NCI-H2196 treated with DMSO at 0.1 percent for 48 hours (cell line): ENCODE measurements around the gene MAMDC2.

Experiments used
- DNase-seq: peaks from one replicate; lab custom pipeline; 2025; ENCODE audit not compliant: unreplicated experiment; lab: John Stamatoyannopoulos, UW

MAMDC2 gene

DNA sequence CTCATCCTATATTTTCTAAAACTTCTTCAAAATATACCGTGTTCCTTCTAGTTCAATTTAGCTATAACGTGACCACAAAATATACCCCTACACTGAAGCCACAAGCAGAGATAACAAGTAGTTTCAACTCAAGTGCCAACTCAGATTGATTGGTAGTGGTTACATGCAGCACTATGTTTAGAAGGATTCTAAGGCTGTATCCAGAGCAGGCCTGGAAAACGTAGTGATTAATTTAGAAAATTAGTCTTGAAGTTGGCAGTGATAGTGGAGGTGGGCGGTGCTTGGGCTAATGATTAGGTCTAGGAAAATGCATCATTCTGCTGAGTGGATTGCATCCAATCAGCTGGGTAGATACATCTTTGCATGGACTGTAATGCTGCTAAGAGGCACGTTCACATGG is 61.5 kb downstream of the MAMDC2 start:
- DNase-seq, result no peak

DNA sequence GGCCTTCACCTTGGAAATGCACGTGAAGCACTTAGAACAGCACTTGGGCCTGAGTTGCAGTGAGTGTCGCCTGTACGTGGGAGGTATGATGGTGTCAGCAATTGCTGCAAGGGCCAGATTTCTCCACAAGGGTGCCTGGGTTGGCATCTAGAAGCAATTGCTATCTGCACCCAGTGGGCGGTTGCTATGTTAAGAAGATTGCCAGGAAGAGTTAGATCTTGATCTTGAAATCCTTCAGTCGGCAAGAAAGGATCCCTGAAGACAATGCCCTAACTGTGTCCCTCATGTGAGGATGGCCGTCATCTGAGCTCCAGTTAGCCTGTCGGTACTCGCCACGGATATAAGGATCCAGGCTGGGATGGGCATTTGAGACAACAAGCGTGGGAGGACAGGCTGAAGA is 62.9 kb downstream of the MAMDC2 start:
- DNase-seq, result no peak

DNA sequence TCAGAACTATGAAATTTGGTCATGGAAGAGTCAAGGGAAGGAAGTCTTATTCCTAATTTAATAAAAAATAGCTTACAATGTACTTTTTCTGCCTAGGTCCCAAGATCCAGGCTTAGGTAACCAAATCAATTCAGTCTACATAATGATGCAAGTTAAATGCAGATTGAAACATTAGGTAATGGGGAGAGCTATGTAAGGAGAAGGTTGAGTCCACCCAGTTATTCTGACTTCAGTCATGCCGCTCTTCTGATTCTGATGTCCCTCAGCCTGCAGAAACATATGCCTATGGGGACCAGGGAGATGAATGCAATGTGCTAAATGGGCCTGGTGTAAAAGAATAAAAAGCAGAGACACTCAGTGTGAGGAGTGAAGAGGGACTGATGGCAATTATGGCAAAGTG is 63.9 kb downstream of the MAMDC2 start:
- no peak for DNase-seq

DNA sequence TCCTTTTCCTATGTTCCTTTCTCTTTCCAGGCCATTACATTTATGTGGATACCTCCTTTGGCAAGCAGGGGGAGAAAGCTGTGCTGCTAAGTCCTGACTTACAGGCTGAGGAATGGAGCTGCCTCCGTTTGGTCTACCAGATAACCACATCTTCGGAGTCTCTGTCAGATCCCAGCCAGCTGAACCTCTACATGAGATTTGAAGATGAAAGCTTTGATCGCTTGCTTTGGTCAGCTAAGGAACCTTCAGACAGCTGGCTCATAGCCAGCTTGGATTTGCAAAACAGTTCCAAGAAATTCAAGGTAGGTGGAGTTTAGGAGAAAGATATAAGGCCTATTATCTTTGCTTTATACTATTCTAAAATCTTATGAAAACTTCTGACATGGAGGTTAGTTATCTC is 64.5 kb downstream of the MAMDC2 start:
- DNase-seq, result no peak

DNA sequence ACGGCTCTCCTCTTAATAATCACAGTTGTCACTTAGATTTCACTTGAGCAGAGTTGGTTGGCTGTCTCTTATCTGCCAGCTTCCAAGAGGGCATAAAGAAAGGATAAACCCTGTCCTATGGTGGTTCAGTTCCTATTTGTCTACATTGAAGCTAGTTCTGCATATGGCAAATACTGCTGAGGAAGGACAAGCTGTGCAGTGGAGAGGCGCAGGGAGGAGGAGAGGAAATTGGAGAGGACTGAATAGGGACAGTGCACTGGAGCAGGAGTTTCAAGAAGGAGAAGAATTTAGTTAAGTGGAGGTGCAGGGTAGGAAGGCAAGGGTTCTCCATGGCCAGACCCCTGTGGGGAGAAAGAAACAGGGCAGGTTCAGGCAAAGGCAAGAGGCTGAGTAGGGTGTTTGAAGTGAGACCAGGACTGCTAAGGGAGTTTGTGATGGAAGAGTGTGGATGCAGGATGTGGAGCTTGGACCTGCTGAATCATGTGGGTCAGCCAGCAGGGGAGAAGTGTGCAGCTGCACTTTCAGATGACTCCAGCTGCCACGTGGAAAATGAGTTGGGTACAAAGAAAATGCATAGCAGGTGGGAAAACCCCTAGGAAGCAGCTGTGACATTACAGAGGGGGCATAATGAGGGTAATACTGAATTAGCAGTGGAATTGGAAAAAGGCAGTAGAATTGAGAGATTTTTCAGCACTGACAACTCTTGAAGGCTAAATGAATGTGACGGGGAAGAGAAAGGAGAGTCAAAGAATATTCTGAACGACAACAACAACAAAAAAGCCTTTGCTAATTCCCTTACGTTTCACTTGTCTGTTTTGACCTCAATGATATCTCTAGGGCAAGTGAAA is 66.8 kb downstream of the MAMDC2 start:
- no peak for DNase-seq

DNA sequence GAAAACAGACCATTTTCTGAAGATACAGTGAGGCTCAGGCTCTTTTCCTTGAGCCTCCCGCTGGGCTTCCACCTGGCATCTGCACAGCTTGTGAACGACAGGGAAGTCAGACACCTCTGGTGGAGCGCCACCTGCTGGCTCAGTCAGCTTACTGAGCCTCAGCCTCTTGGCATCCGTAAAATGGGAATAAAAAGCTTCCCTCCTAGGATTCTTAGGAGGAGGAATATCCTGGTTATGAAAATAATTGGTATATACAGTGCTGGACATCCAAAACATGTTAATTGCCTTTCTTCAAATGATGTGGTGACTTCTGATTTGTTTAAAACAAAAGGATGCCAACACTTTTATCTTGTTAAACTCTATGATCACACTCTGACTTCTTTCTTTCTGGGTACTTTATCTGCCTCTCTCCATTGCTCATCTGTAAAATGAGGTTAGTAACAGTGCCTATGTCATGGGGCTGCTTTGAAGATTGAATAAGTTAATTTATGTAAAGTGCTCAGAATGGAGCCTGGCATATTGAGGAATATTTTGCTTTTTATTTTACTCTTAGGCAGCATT is 67.5 kb downstream of the MAMDC2 start:
- peak; percentile 49 for DNase-seq

DNA sequence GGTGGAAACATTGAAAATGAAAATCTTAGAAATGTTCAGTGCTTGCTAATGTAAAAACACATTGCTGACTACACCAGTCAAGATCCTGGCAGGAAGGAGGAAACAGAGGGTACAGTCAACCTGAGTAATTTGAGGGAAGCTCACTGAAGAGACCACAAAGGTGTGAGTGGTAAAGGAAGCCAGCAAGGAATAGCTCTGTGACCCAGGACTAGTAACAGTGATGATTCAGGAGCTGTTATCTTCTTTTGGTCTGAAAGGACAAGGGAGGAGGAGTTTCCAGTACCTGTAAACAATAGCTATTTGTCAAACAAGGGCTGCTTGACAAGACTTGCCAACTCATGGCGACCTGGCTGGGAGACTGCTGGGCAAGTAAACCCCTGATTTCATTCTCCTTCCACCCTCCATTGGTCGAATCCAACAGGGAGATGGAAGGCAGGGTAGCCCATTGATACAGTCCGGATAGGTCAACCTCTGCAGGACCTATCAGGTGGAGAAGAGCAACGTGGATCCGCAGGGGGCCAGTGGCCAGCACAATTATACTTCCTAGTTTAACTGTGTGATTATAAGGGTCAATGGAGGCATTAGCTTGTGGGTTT is 68.1 kb downstream of the MAMDC2 start:
- DNase-seq, result no peak

DNA sequence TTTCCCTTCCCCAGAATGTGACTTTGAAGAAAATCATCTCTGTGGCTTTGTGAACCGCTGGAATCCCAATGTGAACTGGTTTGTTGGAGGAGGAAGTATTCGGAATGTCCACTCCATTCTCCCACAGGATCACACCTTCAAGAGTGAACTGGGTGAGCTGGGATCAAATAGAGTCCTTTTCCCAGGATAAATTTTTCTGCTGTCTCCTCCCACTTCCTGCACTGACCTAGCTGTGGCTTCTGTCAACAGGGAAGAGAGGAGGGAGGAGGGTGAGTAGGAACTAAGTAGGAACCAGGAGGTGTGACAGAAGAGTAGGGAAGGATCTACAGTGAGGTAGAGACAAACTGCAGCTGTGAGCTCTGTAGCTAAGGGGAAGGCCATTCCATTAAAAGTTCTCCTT is 69.3 kb downstream of the MAMDC2 start:
- no peak for DNase-seq

DNA sequence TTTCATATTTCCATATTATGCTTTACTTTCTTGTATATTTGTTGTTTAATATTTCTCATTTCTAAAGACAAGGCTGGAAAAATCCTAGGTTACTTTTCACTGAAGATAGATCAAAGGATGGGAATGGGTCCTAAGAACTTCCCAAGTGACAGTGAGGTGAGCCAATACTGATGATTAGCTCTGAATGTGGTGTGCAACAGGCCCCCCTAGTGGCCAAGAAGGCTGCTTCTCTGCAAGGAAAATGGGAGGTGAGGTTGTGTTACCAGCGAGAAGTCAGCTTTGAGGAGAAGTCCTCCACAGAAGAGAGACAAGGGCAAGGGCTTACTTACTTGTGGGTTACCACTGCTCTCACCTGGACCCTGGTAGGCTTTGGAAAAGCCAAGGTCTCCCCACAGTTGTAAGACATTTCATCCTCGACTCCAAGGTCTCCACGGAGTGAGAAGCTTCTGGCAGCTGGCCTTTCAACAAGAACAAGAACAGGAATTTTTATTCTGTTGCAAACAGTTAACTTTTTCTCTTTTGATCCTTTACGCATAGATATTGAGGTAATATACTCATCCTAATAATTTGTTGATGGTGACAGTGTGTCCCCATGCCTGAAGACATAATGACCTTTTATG is 69.9 kb downstream of the MAMDC2 start:
- peak; percentile 29 for DNase-seq

DNA sequence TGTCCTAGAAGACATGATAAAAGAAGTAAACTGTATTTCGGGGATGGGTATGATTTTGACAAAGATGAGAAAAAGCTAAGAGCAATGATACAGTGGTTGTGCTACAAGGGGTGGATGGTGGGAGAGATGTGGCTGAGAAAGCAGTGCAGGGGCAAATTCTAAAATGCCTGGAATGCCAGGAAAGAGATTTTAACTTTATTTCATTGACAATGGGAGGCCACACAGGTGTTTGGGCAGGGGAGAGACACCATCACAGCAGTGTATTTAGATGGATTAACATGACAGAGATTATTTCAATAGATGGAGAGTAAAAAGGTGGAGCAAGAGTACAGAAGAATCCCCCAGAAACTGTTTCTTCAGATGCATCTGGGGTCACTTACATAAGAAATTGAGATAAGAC is 71.2 kb downstream of the MAMDC2 start:
- no peak for DNase-seq

DNA sequence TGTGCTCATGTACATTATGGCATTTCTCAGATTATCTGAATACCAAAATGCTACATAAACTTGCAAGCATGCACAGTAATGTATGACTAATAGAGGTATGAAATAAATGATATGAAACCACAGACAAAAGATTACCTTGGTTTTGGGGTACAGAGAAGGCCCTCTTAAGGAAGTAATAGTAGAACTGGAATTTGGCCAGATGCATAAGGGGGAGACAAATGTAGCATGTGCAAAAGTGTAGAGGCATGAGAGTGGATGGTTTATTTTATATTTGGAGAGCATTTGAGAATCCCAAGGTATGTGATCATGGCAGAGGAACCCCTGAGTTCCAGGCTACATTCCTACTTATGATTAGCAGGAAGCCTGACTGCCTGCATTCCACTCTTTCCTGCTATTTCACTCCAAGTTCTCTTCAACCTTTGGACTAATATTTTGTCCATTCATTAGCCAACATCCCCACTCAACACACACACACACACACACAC is 74.2 kb downstream of the MAMDC2 start:
- DNase-seq, result no peak

DNA sequence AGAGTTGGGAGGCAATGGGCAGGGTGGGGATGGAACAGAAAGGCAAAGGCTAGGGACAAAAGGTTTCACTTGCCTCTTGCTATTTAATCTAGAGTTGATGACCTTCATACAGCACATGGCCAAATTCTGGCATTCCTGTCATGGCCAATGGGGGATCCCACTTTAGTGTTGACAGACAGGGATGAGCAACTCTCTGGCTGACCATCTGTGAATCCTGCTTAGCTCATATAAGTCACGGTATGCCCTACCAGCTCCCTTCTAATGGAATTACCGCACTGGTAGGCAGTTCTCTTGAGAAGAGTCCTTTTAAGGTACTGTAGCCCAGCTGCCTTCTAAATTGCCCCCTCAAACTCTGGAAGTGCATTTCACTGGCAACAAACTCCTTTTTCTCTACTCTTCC is 76.1 kb downstream of the MAMDC2 start:
- no peak for DNase-seq

DNA sequence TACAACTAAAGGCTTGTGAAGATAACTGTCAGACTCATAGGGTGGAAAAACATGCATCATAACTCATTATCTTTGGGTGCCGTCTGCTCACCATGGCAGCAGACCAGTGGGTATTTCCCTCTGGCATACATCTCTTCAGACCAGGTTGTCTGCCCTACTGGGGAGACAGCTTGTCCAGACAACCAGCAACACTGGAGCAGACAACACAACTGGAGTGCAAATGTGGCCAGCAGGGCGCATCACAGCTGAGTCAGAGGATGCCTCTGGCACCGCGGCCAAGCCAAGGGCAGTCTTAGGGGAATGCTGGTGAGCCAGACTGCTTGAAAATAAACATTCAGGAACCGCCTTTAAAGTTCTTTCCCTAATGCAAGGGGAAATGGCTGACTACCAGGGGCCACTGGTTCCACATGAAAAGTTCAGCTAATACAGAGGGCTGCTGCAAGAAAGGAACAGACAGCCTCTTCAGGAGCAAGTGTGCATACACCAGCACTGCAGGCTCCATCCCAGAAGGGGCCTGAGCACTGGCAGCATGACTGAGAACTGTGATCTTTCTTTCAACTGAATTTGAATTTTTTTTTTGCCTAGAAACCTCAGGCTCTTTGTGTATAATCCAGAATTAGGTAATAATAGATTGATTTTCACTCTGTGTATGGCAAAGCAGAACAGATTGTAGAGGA is 77.3 kb downstream of the MAMDC2 start:
- DNase-seq, result no peak

DNA sequence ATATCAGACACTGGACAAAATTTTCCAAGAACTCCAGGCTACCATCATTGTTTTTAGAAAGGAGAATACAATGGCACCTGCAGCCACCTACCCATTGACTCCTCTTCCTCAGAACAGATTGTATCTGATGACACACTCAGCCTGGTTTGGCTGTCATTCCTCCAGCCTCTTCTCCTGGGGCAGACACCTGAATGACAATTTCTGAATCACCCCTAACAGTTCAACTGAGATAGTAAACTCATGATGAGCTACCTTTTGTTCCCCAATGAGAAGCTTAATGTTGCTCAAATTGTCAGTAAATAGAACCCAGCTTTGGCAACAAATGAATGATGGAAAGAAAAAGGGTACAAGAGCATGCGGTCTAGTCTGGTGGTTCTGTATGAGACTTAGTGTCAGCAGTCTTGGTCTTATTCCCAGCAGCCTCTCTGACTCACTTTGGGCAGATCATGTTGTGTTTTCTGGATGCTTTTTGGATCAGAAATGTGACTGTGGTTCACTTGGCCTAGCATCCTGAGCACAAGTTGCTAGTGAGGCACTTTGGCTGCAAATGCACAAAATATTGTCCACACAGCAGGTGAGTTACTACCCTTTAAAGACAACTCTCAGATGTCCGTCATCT is 78.3 kb downstream of the MAMDC2 start:
- DNase-seq, result no peak

DNA sequence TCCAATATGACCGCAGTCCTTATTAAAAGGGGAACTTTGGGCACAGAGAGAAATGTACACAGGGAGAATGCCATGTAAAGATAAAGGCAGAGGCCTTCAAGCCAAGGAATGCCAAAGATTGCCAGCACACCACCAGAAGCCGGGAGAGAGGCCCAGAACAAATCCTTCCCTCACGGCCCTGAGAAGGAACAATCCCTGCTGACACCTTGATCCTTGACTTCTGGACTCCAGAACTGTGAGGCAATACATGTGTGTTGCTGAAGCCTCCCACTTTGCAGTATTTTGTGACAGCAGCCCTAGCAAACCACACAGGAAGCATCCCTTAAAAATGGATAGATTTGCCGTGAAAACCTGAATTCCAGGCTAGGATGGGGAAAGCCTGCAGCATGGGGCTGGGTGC is 80.0 kb downstream of the MAMDC2 start:
- DNase-seq, result no peak

DNA sequence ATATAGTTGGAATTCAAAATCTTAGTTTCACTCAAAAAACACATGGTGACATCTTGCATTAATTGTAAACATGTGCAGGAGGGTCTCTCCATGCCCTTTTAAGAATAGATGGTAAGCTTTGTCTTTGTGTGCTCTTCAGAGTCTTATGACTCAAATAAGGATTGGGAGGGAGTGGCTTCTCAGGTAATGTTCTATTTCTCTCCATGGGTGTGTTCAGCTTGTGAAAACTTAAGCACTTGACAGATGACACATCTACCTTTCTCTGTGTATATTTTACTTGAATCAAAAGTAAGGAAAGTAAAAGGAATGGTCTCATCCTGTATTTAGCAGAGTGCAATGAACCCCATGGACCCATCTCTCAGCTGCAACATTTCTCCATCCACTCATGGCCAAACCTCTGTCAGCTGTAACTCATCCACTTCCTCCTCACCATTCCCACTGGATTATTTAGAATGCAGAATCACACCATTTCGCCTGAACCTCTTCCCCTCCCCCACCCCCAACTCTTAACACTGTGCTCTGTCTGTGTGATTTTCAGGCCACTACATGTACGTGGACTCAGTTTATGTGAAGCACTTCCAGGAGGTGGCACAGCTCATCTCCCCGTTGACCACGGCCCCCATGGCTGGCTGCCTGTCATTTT is 82.1 kb downstream of the MAMDC2 start:
- DNase-seq, result no peak

DNA sequence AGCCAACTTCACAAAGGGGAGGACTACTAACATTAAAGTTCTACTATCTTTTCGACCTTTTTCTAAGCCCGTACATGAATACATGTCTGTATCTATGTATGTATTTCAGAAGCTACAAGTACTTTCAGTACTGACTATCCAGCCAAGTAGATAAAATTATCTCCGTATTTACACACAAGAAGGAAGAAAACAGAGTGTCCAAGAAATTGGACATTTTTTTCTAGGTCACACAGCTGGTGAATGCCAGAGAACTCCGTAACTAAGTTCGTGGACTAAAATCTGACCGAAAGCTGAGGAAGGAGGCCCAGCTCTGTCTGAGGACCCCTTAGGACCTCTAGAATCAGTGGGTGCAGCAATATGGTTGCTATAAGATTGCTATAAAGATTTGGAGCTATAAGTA is 83.4 kb downstream of the MAMDC2 start:
- no peak for DNase-seq

DNA sequence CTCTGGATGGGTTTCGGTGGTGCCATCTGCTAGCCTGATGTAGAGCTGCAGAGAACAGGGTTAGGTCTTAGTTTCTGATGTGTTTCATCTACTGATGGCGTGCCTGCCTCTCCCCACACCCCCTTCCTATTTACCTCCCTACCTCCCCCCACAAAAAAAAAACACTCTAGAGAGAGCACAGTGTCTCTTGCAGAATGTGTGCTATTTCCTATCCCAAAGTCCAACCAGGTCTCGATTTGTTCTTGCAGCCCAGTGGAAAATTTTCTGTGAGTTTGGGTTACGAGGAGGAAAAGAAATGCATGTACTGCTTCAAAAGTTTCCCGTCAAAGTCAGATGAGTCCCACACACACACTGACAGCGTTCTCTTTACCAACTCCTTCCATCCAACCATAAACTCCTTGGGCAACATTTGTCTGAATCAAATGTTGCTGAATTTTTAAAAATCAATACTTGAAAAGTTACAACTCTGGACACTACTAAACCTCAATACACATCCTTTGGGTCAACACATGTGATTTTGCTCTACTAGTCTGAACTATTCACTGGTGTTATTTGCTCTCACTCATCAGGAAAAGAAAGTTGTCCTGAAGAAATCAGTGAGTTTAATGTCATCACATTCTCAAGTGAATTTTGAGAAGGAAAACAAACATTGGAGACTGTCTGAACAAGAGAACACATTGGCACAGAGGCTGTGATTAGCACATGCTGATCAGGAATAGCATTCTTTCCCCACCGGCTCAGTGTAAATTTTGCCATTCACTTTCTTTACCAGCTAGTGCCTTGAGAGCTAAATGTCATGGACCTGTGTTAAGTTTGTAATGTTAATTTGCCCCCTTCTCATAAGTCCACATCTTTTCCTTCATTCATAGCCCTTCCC is 84.1 kb downstream of the MAMDC2 start:
- DNase-seq, result no peak

DNA sequence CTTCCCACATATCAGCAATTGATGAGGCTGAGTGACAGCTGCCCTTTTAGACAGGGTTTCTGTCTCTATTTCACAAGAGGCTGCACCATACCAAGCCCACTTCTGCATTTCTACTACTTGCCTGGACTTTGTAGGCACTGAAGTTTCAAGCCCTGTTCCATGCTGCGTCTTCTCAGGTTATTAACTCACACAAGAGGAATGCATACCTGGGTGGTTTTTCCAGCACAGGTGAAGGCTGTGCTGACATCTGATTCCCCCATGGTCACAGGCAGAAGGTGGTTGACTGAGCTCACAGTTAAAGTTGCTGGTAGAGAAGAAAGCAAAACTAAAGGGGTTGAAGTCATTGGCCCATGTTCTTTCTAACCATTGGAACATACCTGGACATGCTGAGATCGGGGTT is 86.6 kb downstream of the MAMDC2 start:
- no peak for DNase-seq
